ENCODE measurements around the gene BLOC1S1.

BLOC1S1 gene

GRCh38 chr12:55716582-55716957, 724 bp downstream of the BLOC1S1 start:
- H3K27me3 Mint-ChIP-seq (ENCODE audit: low read depth, poor library complexity): peaks cover 21% of the 10 kb centered on the region
- TF ChIP-seq CTCF (IDR thresholded peaks at IDR 0.05): no peak
- H3K4me3 Mint-ChIP-seq: peak overlapping the region; percentile 88
- no peaks in the 10 kb centered on the region for H3K36me3 Mint-ChIP-seq (ENCODE audit: low read depth)
- H3K4me1 Mint-ChIP-seq: peaks cover 43% of the 10 kb centered on the region
- DNase-seq: no peak
- H3K27ac Mint-ChIP-seq: no peak overlapping the region
- H3K9me3 Mint-ChIP-seq: no peaks in the 10 kb centered on the region

- TF ChIP-seq CTCF (IDR thresholded peaks at IDR 0.05): no peak
- peak overlapping the region; percentile 92 for H3K27ac Mint-ChIP-seq
- H3K36me3 Mint-ChIP-seq (ENCODE audit: low read depth): no peaks in the 10 kb centered on the region
- peak overlapping the region; percentile 88 for H3K4me3 Mint-ChIP-seq
- H3K4me1 Mint-ChIP-seq: peaks cover 43% of the 10 kb centered on the region
- no peaks in the 10 kb centered on the region for H3K9me3 Mint-ChIP-seq
- peaks cover 13% of the 10 kb centered on the region for H3K27me3 Mint-ChIP-seq (ENCODE audit: low read depth, poor library complexity)
- no peak for DNase-seq
These were observed 1.5 kb downstream of the BLOC1S1 start for GRCh38 chr12:55717011-55718007.

- Mint-ChIP-seq H3K4me1 (peaks cover 44% of the 10 kb centered on the region), H3K27me3 (ENCODE audit: low read depth, poor library complexity) (peaks cover 8% of the 10 kb centered on the region), H3K27ac (peak overlapping the region; percentile 92), H3K4me3 (peak overlapping the region; percentile 88), H3K36me3 (ENCODE audit: low read depth) (peaks cover under 1% of the 10 kb centered on the region), H3K9me3 (no peaks in the 10 kb centered on the region)
- no peak for TF ChIP-seq CTCF (IDR thresholded peaks at IDR 0.05)
- peak; percentile 46 for DNase-seq
These were observed 2.2 kb downstream of the BLOC1S1 start for GRCh38 chr12:55718015-55718414.

GRCh38 chr12:55718624-55719275, 2.9 kb downstream of the BLOC1S1 start:
- Mint-ChIP-seq H3K4me3 (peak overlapping the region; percentile 88), H3K9me3 (no peaks in the 10 kb centered on the region), H3K27ac (peak overlapping the region; percentile 92), H3K36me3 (ENCODE audit: low read depth) (peaks cover 8% of the 10 kb centered on the region), H3K27me3 (ENCODE audit: low read depth, poor library complexity) (peaks cover 5% of the 10 kb centered on the region), H3K4me1 (peaks cover 51% of the 10 kb centered on the region)
- DNase-seq: no peak
- no peak for TF ChIP-seq CTCF (IDR thresholded peaks at IDR 0.05)

GRCh38 chr12:55719371-55719770, 3.5 kb downstream of the BLOC1S1 start:
- Mint-ChIP-seq H3K4me1 (peaks cover 53% of the 10 kb centered on the region), H3K4me3 (no peak overlapping the region), H3K9me3 (no peaks in the 10 kb centered on the region), H3K27me3 (ENCODE audit: low read depth, poor library complexity) (peaks cover 5% of the 10 kb centered on the region), H3K36me3 (ENCODE audit: low read depth) (peaks cover 9% of the 10 kb centered on the region), H3K27ac (peak overlapping the region; percentile 66)
- DNase-seq: no peak
- no peak for TF ChIP-seq CTCF (IDR thresholded peaks at IDR 0.05)

Measured in nephron progenitor cell (in vitro differentiated cells).